A673 (cell line): Measurements from ENCODE around the gene GMDS. TPM values are rescaled to one million over a fixed set of nuclear protein-coding genes. Genes with fewer than 3 reads are reported as not detected.
A peak's percentile ranks its signal among the peaks of the same experiment; 100 is the strongest.

Source experiments
- BruUV-seq: library from RNA; stranded (reverse); fragments of 400-500 nt; replicated peaks from 2 replicates; lab custom pipeline; 2021; lab: Mats Ljungman, UMichigan
- CTCF ChIA-PET: fragments of 300-600 bp; sonication (Branson Sonifier 250); formaldehyde crosslinking; loops from one replicate; lab custom pipeline; 2022; ENCODE audit warnings: antibody characterized with exemption; lab: Charles Lee
- POLR2A ChIA-PET: fragments of 300-600 bp; sonication (Branson Sonifier 250); formaldehyde crosslinking; loops from one replicate; lab custom pipeline; 2022; ENCODE audit warnings: antibody characterized with exemption; ENCODE audit not compliant: low non-redundant PET; lab: Charles Lee
- DNase-seq: peaks from one replicate; pipeline ENCODE4 v3.0.0-alpha.2; 2015; ENCODE audit warnings: low spot score
- H3K27ac ChIP-seq: fragments of 200-600 bp; sonication (generic); 2 replicates; pipeline ENCODE4 v1.5.1; 2016; ENCODE audit warnings: mixed run types, low read depth, mild to moderate bottlenecking, mixed read lengths, antibody characterized with exemption, low read length; ENCODE audit not compliant: poor library complexity, severe bottlenecking
- H3K27me3 ChIP-seq: fragments of 200-600 bp; sonication (generic); replicated peaks from 2 replicates; pipeline ENCODE4 v1.6.1; 2017; ENCODE audit warnings: mixed run types, low read depth, mild to moderate bottlenecking, mixed read lengths, antibody characterized with exemption, low read length; ENCODE audit not compliant: insufficient read depth, poor library complexity
- H3K36me3 ChIP-seq: fragments of 200-600 bp; sonication (generic); 2 replicates; pipeline ENCODE4 v1.6.1; 2016; ENCODE audit warnings: mixed run types, mild to moderate bottlenecking, mixed read lengths, antibody characterized with exemption, low read length; ENCODE audit not compliant: insufficient read depth, poor library complexity, severe bottlenecking
- H3K4me1 ChIP-seq: fragments of 200-600 bp; sonication (generic); 2 replicates; pipeline ENCODE4 v1.6.1; 2017; ENCODE audit warnings: mixed run types, mild to moderate bottlenecking, mixed read lengths, antibody characterized with exemption, low read length; ENCODE audit not compliant: insufficient read depth, poor library complexity, severe bottlenecking
- H3K4me3 ChIP-seq: fragments of 200-600 bp; sonication (generic); 2 replicates; pipeline ENCODE4 v1.5.1; 2016; ENCODE audit warnings: low read depth, mixed run types, mild to moderate bottlenecking, mixed read lengths, low read length; ENCODE audit not compliant: poor library complexity, severe bottlenecking
- H3K9me3 ChIP-seq: fragments of 200-600 bp; sonication (generic); 2 replicates; pipeline ENCODE4 v1.6.1; 2016; ENCODE audit warnings: mixed run types, low read depth, mild to moderate bottlenecking, mixed read lengths, antibody characterized with exemption, low read length; ENCODE audit not compliant: poor library complexity, severe bottlenecking
- CTCF ChIP-seq: fragments of 300-800, 200-600 bp; sonication (generic); conservative IDR thresholded peaks from 2 replicates; pipeline ENCODE4 v1.5.1; 2017; ENCODE audit warnings: low read depth, mild to moderate bottlenecking, antibody characterized with exemption, low read length, moderate library complexity, mixed read lengths
- EZH2 ChIP-seq: fragments of 200-600 bp; sonication (generic); IDR thresholded peaks from 2 replicates; pipeline ENCODE4 v1.6.1; 2017; ENCODE audit warnings: borderline replicate concordance, low read depth, mild to moderate bottlenecking, mixed read lengths, antibody characterized with exemption, low read length; ENCODE audit not compliant: poor library complexity, severe bottlenecking
- intact Hi-C: fragments of 100-400 bp; cut with micrococcal nuclease; formaldehyde crosslinking; loops from one replicate; pipeline ENCODE4 v1.10.0; 2022; ENCODE audit not compliant: unreplicated experiment
- total RNA-seq: library from RNA; stranded (reverse); gene quantifications from 2 replicates; pipeline ENCODE4 v1.2.3, GENCODE V29; 2021

The GMDS gene
- total RNA-seq, 1 experiment from 2014 or later, result 15.2 TPM

DNA sequence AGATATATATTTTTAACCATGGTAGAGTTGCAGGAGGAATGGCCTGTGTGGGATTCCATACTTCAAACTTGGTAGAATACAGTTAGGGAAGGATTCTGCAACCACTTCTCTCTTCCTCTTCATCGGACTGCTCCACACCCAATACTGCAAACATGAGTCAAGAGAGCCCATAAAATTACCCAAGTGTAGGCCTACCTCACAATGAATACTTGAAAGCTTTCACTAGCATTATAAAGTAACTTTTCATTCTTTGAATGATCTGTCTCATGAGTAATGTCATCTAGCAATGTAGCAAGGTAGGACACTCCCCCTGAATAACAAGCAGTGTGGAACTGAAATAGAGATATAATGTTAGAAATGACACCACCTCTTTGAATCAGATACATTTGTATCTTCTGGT, 556.3 kb downstream of the GMDS start:
- intact Hi-C loops, result loop anchor here (5.0 kb wide), 1 partner anchor 77 kb away; no protein-coding TSS in a partner anchor
- H3K9me3 ChIP-seq, result no peaks in the 10 kb centered on the region
- DNase-seq, result no peak
- TF ChIP-seq EZH2 (no peak), CTCF (no peak)
- CTCF ChIA-PET, result no interaction called here
- H3K4me1 ChIP-seq, result peaks cover 27% of the 10 kb centered on the region
- H3K36me3 ChIP-seq, result no peaks in the 10 kb centered on the region
- H3K27ac ChIP-seq, result no peak overlapping the region
- H3K27me3 ChIP-seq, result no peaks in the 10 kb centered on the region
- POLR2A ChIA-PET, result no interaction called here
- no peak overlapping the region for H3K4me3 ChIP-seq
- BruUV-seq, result no TSS peak

DNA sequence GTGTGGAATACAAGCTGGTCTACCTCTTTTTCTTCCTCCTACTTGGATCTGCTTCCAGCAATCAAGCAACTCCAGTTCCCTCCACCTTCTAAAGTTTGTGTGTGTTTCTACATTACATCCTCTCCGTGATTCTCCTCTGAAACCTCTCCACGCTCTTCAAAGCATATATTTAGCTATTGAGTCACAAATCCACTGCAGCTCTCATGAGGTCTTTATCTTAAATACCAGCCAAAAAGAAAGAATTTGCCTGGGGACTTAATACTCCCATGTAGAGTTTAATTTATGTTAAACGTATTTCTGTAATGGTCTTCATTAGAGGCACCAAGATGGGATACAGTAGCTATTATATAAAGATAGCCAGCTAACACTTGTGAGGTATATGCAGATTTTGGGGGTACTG, 557.0 kb downstream of the GMDS start:
- CTCF ChIA-PET, result no interaction called here
- intact Hi-C loops, result loop anchor here (5.0 kb wide), 1 partner anchor 76 kb away; no protein-coding TSS in a partner anchor
- Histone ChIP-seq H3K9me3 (no peaks in the 10 kb centered on the region), H3K36me3 (no peaks in the 10 kb centered on the region), H3K27me3 (no peaks in the 10 kb centered on the region), H3K4me3 (no peak overlapping the region), H3K4me1 (peaks cover 27% of the 10 kb centered on the region), H3K27ac (no peak overlapping the region)
- TF ChIP-seq CTCF (no peak), EZH2 (no peak)
- POLR2A ChIA-PET, result no interaction called here
- DNase-seq, result no peak
- no TSS peak for BruUV-seq

DNA sequence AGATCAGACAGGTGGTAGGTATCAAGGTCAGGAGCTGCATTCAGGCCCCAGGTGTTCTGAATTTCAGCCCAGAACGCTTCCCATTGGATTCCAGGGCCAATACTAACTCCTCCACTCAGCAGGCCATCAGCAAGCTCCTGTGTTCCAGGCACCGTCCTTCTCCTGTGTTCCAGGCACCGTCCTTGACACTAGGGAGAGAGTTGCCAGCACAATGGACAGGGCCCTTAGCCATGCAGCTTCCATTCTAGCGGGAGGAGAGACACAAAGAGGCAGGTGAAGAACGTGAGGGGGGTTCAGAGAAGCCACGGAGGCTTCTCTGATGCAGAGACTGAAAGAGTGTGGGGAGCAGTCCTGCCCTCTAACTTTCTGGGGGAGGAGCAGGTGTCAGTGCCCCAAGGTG, 558.0 kb downstream of the GMDS start:
- no TSS peak for BruUV-seq
- ChIA-PET POLR2A (no interaction called here), CTCF (interaction anchor here (1.0 kb wide), 2 partner anchors 63 to 76 kb away, joined by 3 to 6 read pairs; no protein-coding TSS in a partner anchor)
- H3K9me3 ChIP-seq, result no peaks in the 10 kb centered on the region
- H3K4me3 ChIP-seq, result no peak overlapping the region
- intact Hi-C loops, result loop anchor here (5.0 kb wide), 1 partner anchor 75 kb away; no protein-coding TSS in a partner anchor
- no peaks in the 10 kb centered on the region for H3K27me3 ChIP-seq
- H3K27ac ChIP-seq, result peak overlapping the region; percentile 22
- H3K4me1 ChIP-seq, result peaks cover 27% of the 10 kb centered on the region
- no peak for TF ChIP-seq EZH2
- no peak for DNase-seq
- H3K36me3 ChIP-seq, result no peaks in the 10 kb centered on the region
